CD4-positive, alpha-beta T cell treated with Interleukin-6 at 100 ng/mL for 8 hours (primary cell): Measurements from ENCODE around the gene OR51B2.
"Not testable (repeated sequence)": the region's sequence is repeated elsewhere in the genome, so short reads cannot be mapped to it uniquely, and the experiment has no call there.

Experiments used
- DNase-seq: peaks from one replicate; pipeline ENCODE4 v3.0.0-alpha.2; 2020; ENCODE audit warnings: mixed read lengths, low spot score

OR51B2 gene

DNA sequence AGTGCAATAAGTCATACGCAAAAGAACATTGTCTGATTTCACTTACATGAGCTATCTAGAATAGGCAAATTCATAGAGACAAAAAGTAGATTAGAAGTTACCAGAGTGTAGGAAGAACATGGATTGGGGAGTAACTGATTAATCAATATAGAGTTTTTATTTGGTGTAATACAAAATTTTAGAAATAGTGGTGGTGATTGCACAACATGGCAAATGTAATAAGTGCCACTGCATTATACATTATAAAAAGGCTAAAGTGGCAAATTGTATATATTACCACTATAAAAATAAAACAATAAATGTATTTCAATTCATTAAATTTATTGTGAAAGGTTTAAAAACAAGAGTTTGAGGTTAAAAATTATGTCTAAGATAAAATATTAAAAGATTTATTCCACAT lies 13.7 kb downstream of the OR51B2 start:
- DNase-seq = no peak

GRCh38 chr11:5307256-5308019 lies 16.7 kb downstream of the OR51B2 start:
- no peak for DNase-seq

GRCh38 chr11:5304046-5304445 lies 20.1 kb downstream of the OR51B2 start:
- DNase-seq = no peak

GRCh38 chr11:5303626-5304025 lies 20.5 kb downstream of the OR51B2 start:
- no peak for DNase-seq

DNA sequence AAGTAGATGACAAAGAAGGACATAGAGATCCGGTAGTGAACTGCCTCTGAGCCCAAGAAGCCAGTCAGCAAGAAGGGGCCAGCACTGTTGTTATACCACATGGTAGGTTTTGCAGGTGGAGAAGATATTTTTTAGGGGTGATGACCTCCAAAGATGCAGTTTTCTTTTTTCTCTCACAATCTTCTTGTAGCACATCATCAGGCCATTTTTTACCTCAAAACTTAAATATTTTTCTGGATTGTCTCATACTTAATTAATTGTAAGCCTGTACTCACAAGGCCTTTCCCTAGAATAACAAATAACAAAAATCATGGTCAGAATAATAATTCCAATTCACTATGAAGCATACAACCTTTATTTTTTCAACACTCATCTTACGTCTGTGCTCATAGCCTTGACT lies 22.3 kb downstream of the OR51B2 start, which contains the start of gene OR51B4:
OR51B4 (minus strand) TSS at position 101 of the 400 bp plus-strand sequence; CDS start at position 101, 0 bp downstream.
- DNase-seq = no peak

GRCh38 chr11:5300251-5300650 lies 23.8 kb downstream of the OR51B2 start:
- DNase-seq = no peak

DNA sequence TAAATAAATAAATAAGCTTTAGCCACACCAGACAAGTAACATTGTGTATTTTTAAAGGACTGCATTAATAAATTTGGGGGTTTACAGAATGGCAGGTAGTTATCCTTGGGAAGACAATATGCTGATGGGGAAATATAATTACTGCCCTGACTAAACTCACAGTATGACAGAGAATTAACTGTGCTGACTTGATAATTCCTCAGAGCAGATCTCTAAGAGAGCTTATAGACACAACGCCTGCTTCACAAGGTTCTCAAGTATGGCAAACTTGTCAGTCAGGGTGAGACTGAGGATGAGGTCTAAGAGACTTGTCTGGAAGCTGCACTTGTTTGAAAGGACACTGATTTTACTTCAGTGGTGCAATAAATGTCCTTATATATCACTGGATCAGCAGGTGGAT lies 25.6 kb downstream of the OR51B2 start:
- no peak for DNase-seq

- DNase-seq = no peak
Measured at GRCh38 chr11:5297721-5298323, 26.3 kb downstream of the OR51B2 start.

GRCh38 chr11:5294342-5294995 lies 29.6 kb downstream of the OR51B2 start:
- DNase-seq = not testable (repeated sequence)

DNA sequence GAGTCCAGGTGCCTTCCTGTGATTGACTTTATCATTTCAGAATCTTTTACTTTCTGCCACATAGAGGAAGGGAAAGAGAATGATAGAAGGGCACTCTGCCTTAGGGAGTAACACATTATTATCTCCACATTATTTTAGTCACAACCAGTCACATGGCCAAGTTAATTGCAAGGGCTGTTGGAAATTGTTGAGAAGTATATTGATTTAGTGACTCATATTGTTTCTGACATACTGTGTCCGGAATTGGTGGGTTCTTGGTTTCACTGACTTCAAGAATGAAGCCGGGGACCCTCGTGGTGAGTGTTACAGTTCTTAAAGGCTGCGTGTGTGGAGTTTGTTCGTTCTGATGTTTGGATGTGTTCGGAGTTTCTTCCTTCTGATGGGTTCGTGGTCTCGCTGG lies 31.1 kb downstream of the OR51B2 start:
- no peak for DNase-seq

DNA sequence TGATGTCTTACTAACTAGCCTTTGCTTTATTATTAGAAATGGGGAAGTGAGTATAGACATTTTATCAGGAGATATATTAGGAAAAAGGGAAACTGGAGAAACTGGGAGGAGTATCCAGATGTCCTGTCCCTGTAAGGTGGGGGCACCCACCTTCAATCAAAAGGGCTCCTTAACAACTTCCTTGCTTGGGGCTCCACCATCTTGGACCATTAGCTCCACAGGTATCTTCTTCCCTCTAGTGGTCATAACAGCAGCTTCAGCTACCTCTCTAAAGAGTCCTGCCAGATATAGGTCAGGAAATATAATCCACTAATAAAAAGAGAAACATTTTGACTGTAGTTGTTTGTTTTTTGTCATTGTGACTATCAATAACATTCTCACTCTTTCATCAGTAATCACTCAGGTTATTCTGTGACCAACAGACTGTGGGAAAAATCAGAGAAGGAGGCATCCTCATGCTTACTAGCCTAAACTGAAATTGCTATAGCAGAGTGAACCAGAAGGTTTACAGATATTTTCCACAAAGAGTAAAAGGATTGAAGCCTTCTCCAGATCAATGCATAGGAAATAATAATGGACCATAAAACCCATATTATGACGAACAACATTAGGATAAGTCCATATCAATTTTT lies 32.8 kb downstream of the OR51B2 start:
- no peak for DNase-seq

DNA sequence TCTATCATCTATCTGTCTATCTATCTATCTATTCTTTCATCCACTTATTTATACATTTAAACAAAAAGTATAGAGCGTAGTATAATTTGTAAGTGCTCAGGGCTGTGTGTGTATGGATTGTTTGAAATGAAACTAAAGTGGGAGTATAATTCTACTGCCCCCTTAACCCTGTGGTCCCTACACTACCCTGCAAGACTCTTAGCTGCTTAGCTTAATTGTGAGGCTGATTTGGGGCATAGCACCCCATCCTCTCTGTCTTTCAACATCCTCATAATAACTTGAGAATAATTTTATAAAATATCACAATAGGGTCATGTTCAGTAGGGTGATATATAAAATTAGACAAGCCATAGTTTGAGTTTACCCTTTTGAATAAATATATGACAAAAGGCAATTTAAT lies 34.0 kb downstream of the OR51B2 start:
- no peak for DNase-seq

DNA sequence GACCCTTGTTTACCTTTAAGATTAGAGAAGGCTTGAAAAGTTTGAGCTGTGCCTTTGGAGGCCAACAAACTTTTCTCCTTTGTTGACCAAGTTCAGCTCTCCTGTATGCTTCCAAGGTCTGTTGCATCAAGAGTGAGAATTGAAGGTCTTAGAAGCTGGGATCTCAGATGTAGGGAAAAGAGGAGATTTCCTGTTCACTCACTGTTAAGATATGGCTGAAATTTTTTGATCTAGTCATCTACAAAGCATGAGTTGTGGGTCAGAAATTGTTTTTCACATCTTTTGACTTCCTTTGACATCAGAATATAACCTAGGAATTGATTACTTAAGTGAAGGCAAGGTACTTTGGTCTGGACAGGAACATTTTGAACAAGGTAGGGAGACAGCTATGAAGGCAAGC lies 34.4 kb downstream of the OR51B2 start:
- no peak for DNase-seq

DNA sequence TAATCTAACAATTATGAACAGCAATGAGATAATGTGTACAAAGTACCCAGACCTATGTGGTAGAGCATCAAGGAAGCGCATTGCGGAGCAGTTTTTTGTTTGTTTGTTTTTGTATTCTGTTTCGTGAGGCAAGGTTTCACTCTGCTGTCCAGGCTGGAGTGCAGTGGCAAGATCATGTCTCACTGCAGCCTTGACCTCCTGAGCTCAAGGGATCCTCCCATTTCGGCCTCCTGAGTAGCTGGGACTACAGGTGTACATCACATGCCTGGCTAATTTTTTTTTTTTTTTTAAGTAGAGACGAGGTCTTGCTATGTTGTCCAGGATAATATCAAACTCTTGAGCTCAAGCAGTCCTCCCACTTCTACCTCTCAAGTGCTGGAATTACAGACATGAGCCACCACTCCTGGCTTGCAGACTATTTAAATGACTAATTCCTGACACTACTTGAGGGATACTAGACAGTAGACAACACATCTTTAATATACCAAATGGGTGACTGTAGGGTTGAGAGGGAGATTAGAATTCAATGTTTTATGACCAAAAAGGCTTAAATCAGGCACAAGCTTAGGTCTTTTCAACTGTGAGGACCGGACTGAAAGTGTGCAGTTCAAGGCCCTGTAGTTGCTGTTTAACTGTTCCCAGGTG lies 35.1 kb downstream of the OR51B2 start:
- no peak for DNase-seq

- no peak for DNase-seq
Measured at GRCh38 chr11:5288108-5288905, 35.8 kb downstream of the OR51B2 start.

DNA sequence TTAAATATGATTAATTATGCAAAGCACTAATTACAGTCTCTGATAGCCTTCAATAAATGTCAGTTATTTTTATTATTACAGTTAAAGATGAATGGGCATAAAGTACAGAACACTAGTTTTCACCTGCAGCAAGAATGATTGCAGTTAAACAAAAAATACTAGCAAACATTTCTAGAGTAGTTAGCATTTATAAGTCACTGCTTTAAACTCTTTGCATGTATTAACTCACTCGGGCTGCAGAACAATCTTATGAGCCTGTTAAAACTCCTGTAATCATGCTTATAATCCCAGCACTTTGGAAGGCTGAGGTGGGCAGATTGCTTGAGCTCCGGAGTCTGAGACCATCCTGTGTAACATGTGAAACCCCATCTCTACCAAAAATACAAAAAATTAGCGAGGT lies 37.2 kb downstream of the OR51B2 start:
- DNase-seq = no peak

DNA sequence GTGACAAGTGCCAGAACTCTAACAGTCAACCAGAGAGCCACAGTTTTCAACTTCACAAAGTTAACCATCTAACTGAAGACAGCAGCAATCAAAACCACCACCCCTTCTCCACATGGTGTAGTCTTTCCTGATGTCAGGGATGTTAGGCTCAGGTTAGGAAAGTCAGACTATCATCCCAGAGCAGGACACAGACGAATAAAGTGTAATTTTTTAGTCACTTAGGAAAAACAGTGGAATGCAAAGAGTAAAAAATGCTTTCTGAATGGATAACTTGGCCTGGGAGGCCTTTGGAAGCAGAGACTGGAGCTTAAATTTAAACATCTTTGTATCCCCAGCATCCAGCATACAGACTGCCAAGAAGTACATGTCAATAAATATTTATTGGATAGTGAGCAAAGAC lies 37.7 kb downstream of the OR51B2 start:
- DNase-seq = no peak

- no peak for DNase-seq
Measured at GRCh38 chr11:5285703-5286340, 38.3 kb downstream of the OR51B2 start.

DNA sequence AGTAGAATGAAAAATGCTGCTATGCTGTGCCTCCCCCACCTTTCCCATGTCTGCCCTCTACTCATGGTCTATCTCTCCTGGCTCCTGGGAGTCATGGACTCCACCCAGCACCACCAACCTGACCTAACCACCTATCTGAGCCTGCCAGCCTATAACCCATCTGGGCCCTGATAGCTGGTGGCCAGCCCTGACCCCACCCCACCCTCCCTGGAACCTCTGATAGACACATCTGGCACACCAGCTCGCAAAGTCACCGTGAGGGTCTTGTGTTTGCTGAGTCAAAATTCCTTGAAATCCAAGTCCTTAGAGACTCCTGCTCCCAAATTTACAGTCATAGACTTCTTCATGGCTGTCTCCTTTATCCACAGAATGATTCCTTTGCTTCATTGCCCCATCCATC lies 39.5 kb downstream of the OR51B2 start:
- DNase-seq = no peak

DNA sequence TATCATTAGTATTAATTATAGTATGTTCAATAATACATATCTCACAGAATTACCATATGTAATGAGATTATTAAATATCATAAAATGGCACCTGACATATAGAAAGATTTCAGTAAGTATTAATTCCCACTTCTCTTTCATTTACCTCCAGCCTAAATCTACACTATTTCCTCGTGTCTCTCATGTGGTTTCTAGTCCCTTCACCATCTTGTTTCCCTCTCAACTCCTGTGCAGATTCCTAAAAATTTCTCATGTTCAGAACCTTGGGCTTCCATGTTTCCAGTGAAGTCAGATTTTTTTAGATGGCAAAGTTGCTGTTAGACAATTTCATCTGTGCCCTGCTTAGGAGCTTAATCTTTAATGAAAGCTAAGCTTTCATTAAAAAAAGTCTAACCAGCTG lies 40.2 kb downstream of the OR51B2 start:
- no peak for DNase-seq

- DNase-seq = no peak
Measured at GRCh38 chr11:5283086-5283485, 41.0 kb downstream of the OR51B2 start.
